Measurements from ENCODE around the gene POLDIP2. TPM values are rescaled to one million over a fixed set of nuclear protein-coding genes. Genes with fewer than 3 reads are reported as not detected.

Gene POLDIP2
- polyA plus RNA-seq, 1 experiment: 141 TPM

- POLR2A ChIA-PET: no interaction called here
- no peaks in the 10 kb centered on the region for H3K27me3 ChIP-seq (ENCODE audit: control insufficient read depth, insufficient read depth, low read length)
- H3K36me3 ChIP-seq (ENCODE audit: control insufficient read depth, insufficient read depth, low read length): 0 out of 2 replicates have a peak, but pooled peaks cover 1% of the 10 kb centered on the region
- no peak for TF ChIP-seq CTCF (IDR thresholded peaks at IDR 0.05; ENCODE audit: insufficient read depth, low read depth, low read length)
- CTCF ChIA-PET: interaction anchor here (0.6 kb wide), 1 partner anchor 281 kb away, joined by 3 read pairs; no protein-coding TSS in a partner anchor
- peak overlapping the region; percentile 73 for H3K4me3 ChIP-seq (ENCODE audit: low read depth, low read length)
- no peak for DNase-seq (ENCODE audit: low read depth)
These were observed 15.0 kb upstream of the POLDIP2 start for GRCh38 chr17:28372203-28372944.

GRCh38 chr17:28371245-28372202 lies 14.2 kb upstream of the POLDIP2 start, which contains the start of gene SARM1:
Gene SARM1 (plus strand): TSS chr17:28371694. CDS start chr17:28372033, 339 bp downstream.
- ChIA-PET POLR2A (no interaction called here), CTCF (interaction anchor here (1.9 kb wide), 1 partner anchor 10 kb away, joined by 5 read pairs; no protein-coding TSS in a partner anchor)
- peak; percentile 62 for DNase-seq (ENCODE audit: low read depth)
- peak within 1 kb of the TSS; percentile 73 for H3K4me3 ChIP-seq (ENCODE audit: low read depth, low read length)
- H3K27me3 ChIP-seq (ENCODE audit: control insufficient read depth, insufficient read depth, low read length): no peaks in the 10 kb centered on the region
- TF ChIP-seq CTCF (IDR thresholded peaks at IDR 0.05; ENCODE audit: insufficient read depth, low read depth, low read length): no peak
- H3K36me3 ChIP-seq (ENCODE audit: control insufficient read depth, insufficient read depth, low read length): no peaks in the 10 kb centered on the region

- no peak for TF ChIP-seq CTCF (IDR thresholded peaks at IDR 0.05; ENCODE audit: insufficient read depth, low read depth, low read length)
- Histone ChIP-seq H3K4me3 (ENCODE audit: low read depth, low read length) (no peak overlapping the region), H3K36me3 (ENCODE audit: control insufficient read depth, insufficient read depth, low read length) (no peaks in the 10 kb centered on the region), H3K27me3 (ENCODE audit: control insufficient read depth, insufficient read depth, low read length) (no peaks in the 10 kb centered on the region)
- CTCF ChIA-PET: interaction anchor here (1.2 to 1.9 kb wide), 2 partner anchors 9 to 13 kb away, joined by 3 to 5 read pairs; partner anchors contain the start of gene POLDIP2
- POLR2A ChIA-PET: no interaction called here
- no peak for DNase-seq (ENCODE audit: low read depth)
These were observed 13.4 kb upstream of the POLDIP2 start for GRCh38 chr17:28370744-28371103.

GRCh38 chr17:28370035-28370743 lies 12.9 kb upstream of the POLDIP2 start, which contains the start of gene VTN:
Gene VTN (minus strand): TSS chr17:28370307. CDS start chr17:28370203, 104 bp downstream.
- DNase-seq (ENCODE audit: low read depth): no peak
- peak within 1 kb of the TSS; percentile 73 for H3K4me3 ChIP-seq (ENCODE audit: low read depth, low read length)
- POLR2A ChIA-PET: no interaction called here
- CTCF ChIA-PET: interaction anchor here (1.2 to 1.9 kb wide), 2 partner anchors 9 to 13 kb away, joined by 3 to 5 read pairs; partner anchors contain the start of gene POLDIP2
- no peaks in the 10 kb centered on the region for H3K36me3 ChIP-seq (ENCODE audit: control insufficient read depth, insufficient read depth, low read length)
- no peak for TF ChIP-seq CTCF (IDR thresholded peaks at IDR 0.05; ENCODE audit: insufficient read depth, low read depth, low read length)
- H3K27me3 ChIP-seq (ENCODE audit: control insufficient read depth, insufficient read depth, low read length): no peaks in the 10 kb centered on the region
